A549 (cell line): Measurements from ENCODE around the gene USP24.

ENCODE experiments used
- CEBPB ChIP-seq, 2 experiments: fragments of >200 bp in 1 of 2; sonication (Bioruptor Twin) in 1 of 2; formaldehyde crosslinking in 1 of 2; IDR thresholded peaks; 2 replicates each; pipeline ENCODE4 v1.6.1; 2012 to 2016
- CHD4 ChIP-seq: fragments of 200-600 bp; sonication (generic); IDR thresholded peaks from 2 replicates; pipeline ENCODE4 v1.6.1; 2016; ENCODE audit warnings: antibody characterized with exemption, mild to moderate bottlenecking, borderline replicate concordance
- HDAC2 ChIP-seq: fragments of 200-600 bp; sonication (generic); IDR thresholded peaks from 2 replicates; pipeline ENCODE4 v1.6.1; 2016
- KDM5A ChIP-seq: fragments of 200-600 bp; sonication (generic); IDR thresholded peaks from 2 replicates; pipeline ENCODE4 v1.6.1; 2016; ENCODE audit warnings: antibody characterized with exemption, mild to moderate bottlenecking
- POLR2A ChIP-seq: IDR thresholded peaks from 2 replicates; pipeline ENCODE4 v1.6.1; 2012; ENCODE audit warnings: mild to moderate bottlenecking, low read length
- POLR2AphosphoS2 ChIP-seq: conservative IDR thresholded peaks from 2 replicates; pipeline ENCODE4 v1.6.1; 2012; ENCODE audit warnings: low read length, improper control_type of control experiment, inconsistent platforms
- RAD21 ChIP-seq, 2 experiments: fragments of >200 bp in 1 of 2; sonication (Bioruptor Twin) in 1 of 2; formaldehyde crosslinking in 1 of 2; IDR thresholded peaks in 1 of 2; conservative IDR thresholded peaks in 1 of 2; 2 replicates in 1 of 2; 3 replicates in 1 of 2; pipeline ENCODE4 v1.6.1; 2012 to 2018; ENCODE audit warnings: inconsistent platforms in 1 of 2
- RNF2 ChIP-seq: fragments of 200-600 bp; sonication (generic); IDR thresholded peaks from 2 replicates; pipeline ENCODE4 v1.6.1; 2016; ENCODE audit warnings: low read depth, mild to moderate bottlenecking, antibody characterized with exemption, moderate library complexity, borderline replicate concordance
- TF ChIP-seq, protein P1 (sequence below): fragments of >200 bp; sonication (Bioruptor Twin); formaldehyde crosslinking; IDR thresholded peaks from 3 replicates; pipeline ENCODE4 v1.5.1; 2016
- TF ChIP-seq, protein P2 (sequence below): fragments of 200-600 bp; sonication (generic); IDR thresholded peaks from 2 replicates; pipeline ENCODE4 v1.6.1; 2016; ENCODE audit warnings: antibody characterized with exemption, mild to moderate bottlenecking, moderate library complexity
- TF ChIP-seq, protein P3 (sequence below): IDR thresholded peaks from 2 replicates; pipeline ENCODE4 v1.6.1; 2012
- TF ChIP-seq, protein P4 (sequence below): fragments of 450-650 bp; IDR thresholded peaks from 2 replicates; pipeline ENCODE4 v1.6.1; 2014; ENCODE audit warnings: antibody characterized with exemption

DNA sequence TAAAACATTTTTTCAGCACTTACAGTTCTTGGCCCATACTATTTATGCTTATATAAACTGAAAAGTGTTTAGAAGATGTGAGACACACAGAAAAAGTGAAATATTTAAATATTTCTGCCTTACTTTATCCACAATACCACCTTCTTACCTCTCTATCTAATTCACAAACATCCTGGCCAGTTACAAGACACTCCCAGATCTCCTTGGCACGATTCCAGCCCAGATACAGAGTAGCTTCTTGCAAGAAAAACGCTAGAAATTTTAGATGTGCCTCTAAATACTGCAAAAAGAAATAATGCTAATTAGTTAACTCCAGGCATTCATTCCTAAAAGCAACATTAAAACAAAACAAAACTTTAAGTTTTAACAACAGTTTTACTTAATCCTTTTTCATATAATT, 68.4 kb downstream of the USP24 start:
- TF ChIP-seq, protein P1, sequence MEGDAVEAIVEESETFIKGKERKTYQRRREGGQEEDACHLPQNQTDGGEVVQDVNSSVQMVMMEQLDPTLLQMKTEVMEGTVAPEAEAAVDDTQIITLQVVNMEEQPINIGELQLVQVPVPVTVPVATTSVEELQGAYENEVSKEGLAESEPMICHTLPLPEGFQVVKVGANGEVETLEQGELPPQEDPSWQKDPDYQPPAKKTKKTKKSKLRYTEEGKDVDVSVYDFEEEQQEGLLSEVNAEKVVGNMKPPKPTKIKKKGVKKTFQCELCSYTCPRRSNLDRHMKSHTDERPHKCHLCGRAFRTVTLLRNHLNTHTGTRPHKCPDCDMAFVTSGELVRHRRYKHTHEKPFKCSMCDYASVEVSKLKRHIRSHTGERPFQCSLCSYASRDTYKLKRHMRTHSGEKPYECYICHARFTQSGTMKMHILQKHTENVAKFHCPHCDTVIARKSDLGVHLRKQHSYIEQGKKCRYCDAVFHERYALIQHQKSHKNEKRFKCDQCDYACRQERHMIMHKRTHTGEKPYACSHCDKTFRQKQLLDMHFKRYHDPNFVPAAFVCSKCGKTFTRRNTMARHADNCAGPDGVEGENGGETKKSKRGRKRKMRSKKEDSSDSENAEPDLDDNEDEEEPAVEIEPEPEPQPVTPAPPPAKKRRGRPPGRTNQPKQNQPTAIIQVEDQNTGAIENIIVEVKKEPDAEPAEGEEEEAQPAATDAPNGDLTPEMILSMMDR = no peak
- TF ChIP-seq POLR2A (no peak), RNF2 (no peak), KDM5A (no peak), CHD4 (no peak), POLR2AphosphoS2 (no peak), RAD21 (conservative IDR thresholded peaks at IDR 0.05 in 1 of 2, IDR thresholded peaks at IDR 0.05 in 1 of 2) (no peak), CEBPB (IDR thresholded peaks at IDR 0.05) (no peak), HDAC2 (no peak)
- TF ChIP-seq, protein P2, sequence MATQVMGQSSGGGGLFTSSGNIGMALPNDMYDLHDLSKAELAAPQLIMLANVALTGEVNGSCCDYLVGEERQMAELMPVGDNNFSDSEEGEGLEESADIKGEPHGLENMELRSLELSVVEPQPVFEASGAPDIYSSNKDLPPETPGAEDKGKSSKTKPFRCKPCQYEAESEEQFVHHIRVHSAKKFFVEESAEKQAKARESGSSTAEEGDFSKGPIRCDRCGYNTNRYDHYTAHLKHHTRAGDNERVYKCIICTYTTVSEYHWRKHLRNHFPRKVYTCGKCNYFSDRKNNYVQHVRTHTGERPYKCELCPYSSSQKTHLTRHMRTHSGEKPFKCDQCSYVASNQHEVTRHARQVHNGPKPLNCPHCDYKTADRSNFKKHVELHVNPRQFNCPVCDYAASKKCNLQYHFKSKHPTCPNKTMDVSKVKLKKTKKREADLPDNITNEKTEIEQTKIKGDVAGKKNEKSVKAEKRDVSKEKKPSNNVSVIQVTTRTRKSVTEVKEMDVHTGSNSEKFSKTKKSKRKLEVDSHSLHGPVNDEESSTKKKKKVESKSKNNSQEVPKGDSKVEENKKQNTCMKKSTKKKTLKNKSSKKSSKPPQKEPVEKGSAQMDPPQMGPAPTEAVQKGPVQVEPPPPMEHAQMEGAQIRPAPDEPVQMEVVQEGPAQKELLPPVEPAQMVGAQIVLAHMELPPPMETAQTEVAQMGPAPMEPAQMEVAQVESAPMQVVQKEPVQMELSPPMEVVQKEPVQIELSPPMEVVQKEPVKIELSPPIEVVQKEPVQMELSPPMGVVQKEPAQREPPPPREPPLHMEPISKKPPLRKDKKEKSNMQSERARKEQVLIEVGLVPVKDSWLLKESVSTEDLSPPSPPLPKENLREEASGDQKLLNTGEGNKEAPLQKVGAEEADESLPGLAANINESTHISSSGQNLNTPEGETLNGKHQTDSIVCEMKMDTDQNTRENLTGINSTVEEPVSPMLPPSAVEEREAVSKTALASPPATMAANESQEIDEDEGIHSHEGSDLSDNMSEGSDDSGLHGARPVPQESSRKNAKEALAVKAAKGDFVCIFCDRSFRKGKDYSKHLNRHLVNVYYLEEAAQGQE = no peak
- TF ChIP-seq, protein P3, sequence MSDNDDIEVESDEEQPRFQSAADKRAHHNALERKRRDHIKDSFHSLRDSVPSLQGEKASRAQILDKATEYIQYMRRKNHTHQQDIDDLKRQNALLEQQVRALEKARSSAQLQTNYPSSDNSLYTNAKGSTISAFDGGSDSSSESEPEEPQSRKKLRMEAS = no peak
- TF ChIP-seq, protein P4, sequence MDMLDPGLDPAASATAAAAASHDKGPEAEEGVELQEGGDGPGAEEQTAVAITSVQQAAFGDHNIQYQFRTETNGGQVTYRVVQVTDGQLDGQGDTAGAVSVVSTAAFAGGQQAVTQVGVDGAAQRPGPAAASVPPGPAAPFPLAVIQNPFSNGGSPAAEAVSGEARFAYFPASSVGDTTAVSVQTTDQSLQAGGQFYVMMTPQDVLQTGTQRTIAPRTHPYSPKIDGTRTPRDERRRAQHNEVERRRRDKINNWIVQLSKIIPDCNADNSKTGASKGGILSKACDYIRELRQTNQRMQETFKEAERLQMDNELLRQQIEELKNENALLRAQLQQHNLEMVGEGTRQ = no peak
